ENCODE measurements around the gene MXD3. TPM values are rescaled to one million over a fixed set of nuclear protein-coding genes. Genes with fewer than 3 reads are reported as not detected.

MXD3 gene
- total and polyA plus RNA-seq, 2 donors (not counting 3 experiments of a cell fraction or from before 2014, with no cell fraction given): 38.4 to 44.2 TPM

- DNase-seq (ENCODE audit: low read depth, low spot score) (no peak), FAIRE-seq (no peak)
- Histone ChIP-seq H3K4me2 (ENCODE audit: insufficient read depth, low read length) (no peak overlapping the region), H3K4me1 (ENCODE audit: control insufficient read depth, extremely low read depth, insufficient read depth, low read length) (peaks cover 19% of the 10 kb centered on the region), H3K9me3 (replicated peaks; ENCODE audit: control insufficient read depth, insufficient read depth, low read length) (no peaks in the 10 kb centered on the region), H3K9ac (replicated peaks; ENCODE audit: extremely low read depth, insufficient read depth, low read length) (no peak overlapping the region), H2AFZ (ENCODE audit: low read depth, low read length) (no peak overlapping the region), H3K27me3 (ENCODE audit: control insufficient read depth in 2 of 2, insufficient read depth in 2 of 2, low read length in 2 of 2) (no peaks in the 10 kb centered on the region), H3K4me3 (replicated peaks in 1 of 3; ENCODE audit: insufficient read depth in 1 of 3, low read depth in 1 of 3, low read length in 3 of 3) (no peak overlapping the region), H4K20me1 (replicated peaks; ENCODE audit: control insufficient read depth, extremely low read depth, insufficient read depth, low read length) (no peaks in the 10 kb centered on the region), H3K27ac (ENCODE audit: insufficient read depth, low read depth, low read length) (no peak overlapping the region), H3K79me2 (ENCODE audit: control insufficient read depth, insufficient read depth, low read length) (no peaks in the 10 kb centered on the region), H3K9me1 (replicated peaks; ENCODE audit: control insufficient read depth, extremely low read depth, insufficient read depth, low read length) (no peaks in the 10 kb centered on the region), H3K36me3 (ENCODE audit: control insufficient read depth in 2 of 2, extremely low read depth in 1 of 2, insufficient read depth in 2 of 2, low read length in 2 of 2) (no peaks in the 10 kb centered on the region)
- intact Hi-C loops (cut with micrococcal nuclease) (no loop called here), dilution Hi-C loops (cut with MboI; ENCODE audit: extremely low pct_ligation_motif_present, low sequenced_read_pairs) (no loop called here)
- BruUV-seq (replicated peaks): no TSS peak
- ChIA-PET POLR2A (no interaction called here), CTCF (interaction anchor here (1.2 to 6.3 kb wide), 2 partner anchors 11 to 41 kb away, joined by 3 to 31 read pairs; no protein-coding TSS in a partner anchor)
- TF ChIP-seq MYC (IDR thresholded peaks at IDR 0.05; ENCODE audit: low read depth, low read length): no peak
- no peak for TF ChIP-seq FOS (IDR thresholded peaks at IDR 0.05; ENCODE audit: borderline replicate concordance, insufficient read depth, low read length)
- no peak for TF ChIP-seq EZH2 (IDR thresholded peaks at IDR 0.05; ENCODE audit: borderline replicate concordance, low read depth, low read length, severe bottlenecking)
- TF ChIP-seq GATA2 (IDR thresholded peaks at IDR 0.05; ENCODE audit: insufficient read depth, insufficient read length, low read depth, low read length): no peak
- TF ChIP-seq POLR2AphosphoS5 (IDR thresholded peaks at IDR 0.05; ENCODE audit: insufficient read depth, low read depth, low read length): no peak
- no peak for TF ChIP-seq MAX (IDR thresholded peaks at IDR 0.05; ENCODE audit: insufficient read depth, insufficient read length)
- TF ChIP-seq CTCF (IDR thresholded peaks at IDR 0.05; ENCODE audit: extremely low read depth in 1 of 2, insufficient read depth in 1 of 2, low read depth in 1 of 2, low read length in 2 of 2): no peak
- TF ChIP-seq POLR2A (IDR thresholded peaks at IDR 0.05; ENCODE audit: low read depth, low read length): no peak
- no peak for TF ChIP-seq JUN (IDR thresholded peaks at IDR 0.05; ENCODE audit: borderline replicate concordance, insufficient read depth, insufficient read length, low read depth)
Measured at GRCh38 chr5:177359451-177359851, 47.8 kb upstream of the MXD3 start.

All from endothelial cell of umbilical vein (primary cell).